Hepatocyte (in vitro differentiated cells): ENCODE data around the gene AP3D1.

Source experiments
- CTCF ChIP-seq: fragments of 200-600 bp; sonication (generic); IDR thresholded peaks from 2 replicates; pipeline ENCODE4 v1.5.1; 2016; ENCODE audit warnings: antibody characterized with exemption, mild to moderate bottlenecking; ENCODE audit not compliant: poor library complexity
- EZH2phosphoT487 ChIP-seq: fragments of 200-600 bp; sonication (generic); IDR thresholded peaks from one replicate; pipeline ENCODE4 v1.6.1; 2018; ENCODE audit warnings: antibody characterized with exemption, mild to moderate bottlenecking, low read depth, moderate library complexity; ENCODE audit not compliant: unreplicated experiment, severe bottlenecking

GRCh38 chr19:2122251-2122650 is 29.1 kb downstream of the AP3D1 start:
- TF ChIP-seq CTCF, result no peak
- TF ChIP-seq EZH2phosphoT487, result no peak
